ENCODE results near the gene TMEM179.

DNA sequence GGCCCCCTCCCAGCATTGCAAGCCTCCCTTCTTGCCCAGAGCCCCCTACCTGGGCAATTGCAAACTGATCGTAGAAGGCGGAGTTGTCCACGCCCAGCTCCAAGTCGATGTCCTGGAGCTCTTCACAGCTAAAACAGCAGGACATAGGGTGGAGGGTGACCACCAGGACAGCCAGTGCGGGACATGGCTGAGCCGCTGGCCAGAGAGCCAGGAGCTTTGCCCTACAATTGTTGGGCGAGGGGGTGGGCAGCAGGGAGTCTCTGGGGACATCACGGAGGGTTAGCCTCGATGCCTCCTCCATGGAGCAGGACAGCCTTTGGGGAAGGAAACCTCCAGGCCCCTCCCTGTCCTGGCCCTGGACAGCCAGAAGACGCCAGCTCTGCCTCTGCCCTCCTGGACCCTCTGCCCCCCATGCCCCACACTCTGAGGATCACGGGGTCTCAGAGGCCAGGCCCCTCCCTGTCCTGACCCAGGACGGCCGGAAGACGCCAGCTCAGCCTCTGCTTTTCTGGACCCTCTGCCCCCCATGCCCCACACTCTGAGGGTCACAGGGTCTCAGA lies 9.4 kb downstream of the TMEM179 start:
- TF ChIP-seq CTCF (IDR thresholded peaks at IDR 0.05; ENCODE audit: low read depth, low read length, poor library complexity, severe bottlenecking) = no peak
- no peak for TF ChIP-seq EZH2phosphoT487 (IDR thresholded peaks at IDR 0.05; ENCODE audit: borderline replicate concordance, low read length)

Measured in DOHH2 (cell line).